NOMO-1 (cell line): Measurements from ENCODE around the gene ITPK1.

ENCODE experiments used
- DNase-seq, 2 experiments: peaks; one replicate each; lab custom pipeline; 2025; ENCODE audit not compliant: unreplicated experiment in 2 of 2; lab: John Stamatoyannopoulos, UW

The ITPK1 gene

DNA sequence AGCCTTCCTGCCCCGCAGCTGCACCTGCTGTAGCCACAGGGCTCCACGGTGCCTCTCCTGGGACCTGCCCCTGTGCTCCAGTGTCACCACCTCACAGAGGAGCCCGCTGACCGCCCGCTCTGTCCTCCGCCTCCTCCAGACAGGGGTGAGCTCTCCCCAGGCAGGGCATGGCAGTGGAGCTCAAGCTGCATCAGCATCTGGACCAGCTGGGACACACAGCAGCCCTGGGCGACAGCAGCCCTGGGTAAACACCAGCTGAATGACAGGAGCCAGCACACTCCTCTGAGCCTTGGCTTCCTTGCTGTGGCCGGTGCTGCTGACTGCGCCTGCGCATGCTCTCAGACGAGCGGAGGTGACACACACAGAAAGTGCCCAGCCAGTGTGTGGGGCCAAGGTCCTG, 170.7 kb downstream of the ITPK1 start:
- no peak for DNase-seq

- DNase-seq: no peak
Observed at GRCh38 chr14:92943855-92944570, 171.7 kb downstream of the ITPK1 start.

GRCh38 chr14:92942976-92943710, 172.6 kb downstream of the ITPK1 start:
- DNase-seq: no peak

GRCh38 chr14:92942576-92942975, 173.1 kb downstream of the ITPK1 start:
- DNase-seq: no peak

GRCh38 chr14:92942136-92942535, 173.6 kb downstream of the ITPK1 start:
- DNase-seq: no peak

DNA sequence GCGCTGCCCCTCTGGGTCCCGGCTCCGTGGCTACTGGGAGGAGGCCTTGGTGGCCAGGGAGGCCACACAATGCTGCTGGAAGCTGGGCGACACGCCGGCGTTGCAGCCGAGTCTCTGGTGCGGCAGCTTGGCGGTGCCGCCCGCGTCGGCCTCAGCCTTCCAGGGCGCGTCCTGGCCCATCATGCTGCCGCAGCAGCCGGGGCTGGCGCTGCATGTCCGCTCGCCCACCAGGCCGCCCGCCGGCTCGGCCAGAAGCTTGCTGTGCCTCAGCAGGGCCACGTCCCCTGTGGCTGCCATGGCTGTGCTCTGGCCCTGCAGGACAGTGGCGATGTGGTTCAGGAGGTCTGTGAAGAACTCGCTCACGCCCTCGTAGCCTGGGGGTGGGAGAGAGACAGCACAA, 174.2 kb downstream of the ITPK1 start:
- no peak for DNase-seq

- no peak for DNase-seq
Observed at GRCh38 chr14:92940543-92940942, 175.2 kb downstream of the ITPK1 start.

- DNase-seq: no peak
Observed at GRCh38 chr14:92939699-92940098, 176.0 kb downstream of the ITPK1 start.

- DNase-seq: no peak
Observed at GRCh38 chr14:92938890-92939671, 176.6 kb downstream of the ITPK1 start.

- no peak for DNase-seq
Observed at GRCh38 chr14:92938235-92938875, 177.4 kb downstream of the ITPK1 start.

DNA sequence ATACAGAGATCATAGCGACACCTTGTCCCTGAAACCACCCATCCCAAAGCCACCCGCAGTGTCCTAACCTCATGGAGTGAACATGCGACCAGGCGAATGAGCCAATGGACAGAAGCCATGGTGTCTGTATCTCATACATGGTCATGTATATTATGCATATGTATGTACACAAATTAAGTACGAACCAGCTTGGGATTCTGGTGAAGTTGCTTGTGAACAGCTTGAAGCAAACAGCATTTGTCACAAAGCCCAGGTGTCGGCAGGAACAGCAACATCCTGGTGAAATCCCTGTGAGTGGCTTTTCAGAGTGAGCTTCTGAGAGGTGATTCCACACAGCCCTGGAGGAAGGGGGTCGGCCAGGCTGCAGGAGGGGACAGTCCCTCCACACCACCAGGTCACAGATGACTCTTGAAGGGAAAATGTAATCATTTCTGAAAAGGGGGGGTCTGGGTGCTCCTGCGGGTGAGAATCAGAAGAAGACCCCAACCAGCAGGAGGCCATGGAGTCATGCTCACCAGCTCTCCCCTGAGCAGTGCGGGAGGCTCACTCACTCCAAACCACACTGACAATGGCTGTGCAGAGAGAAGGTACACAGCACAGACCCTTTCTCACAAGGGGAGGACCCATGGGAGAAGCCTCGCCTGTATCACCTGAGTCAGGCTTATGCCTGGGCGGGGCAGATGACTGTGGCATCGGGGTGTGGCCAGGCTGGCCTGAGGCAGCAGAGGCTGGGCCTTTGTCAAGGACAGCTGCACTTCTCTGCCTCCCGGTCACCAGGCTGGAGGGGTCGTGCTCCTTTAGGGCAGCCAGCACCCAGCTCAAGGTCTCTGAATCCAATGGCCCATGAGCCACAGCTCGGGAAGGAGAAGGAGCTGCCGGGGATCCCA, 178.4 kb downstream of the ITPK1 start:
- no peak for DNase-seq

DNA sequence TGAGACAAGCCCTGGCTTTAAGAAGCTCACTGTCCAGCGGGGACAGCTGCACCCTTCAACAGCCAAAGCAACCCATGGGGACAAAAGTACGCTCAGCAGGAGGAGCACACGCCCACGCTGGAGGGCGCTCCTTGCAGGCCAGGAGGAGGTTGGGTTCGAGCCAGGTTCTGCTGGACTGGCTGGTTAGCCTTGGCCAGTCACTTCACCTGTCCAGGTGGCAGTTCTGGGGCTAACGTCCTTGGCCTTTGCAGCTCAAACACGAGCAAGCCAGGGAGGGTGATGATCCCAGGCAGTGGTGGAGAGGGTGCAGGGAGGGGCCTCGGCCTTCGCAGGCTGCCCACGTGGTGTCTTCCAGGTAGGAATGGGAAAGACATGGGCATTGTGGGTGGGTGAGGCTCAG, 179.6 kb downstream of the ITPK1 start:
- no peak for DNase-seq

- no peak for DNase-seq
Observed at GRCh38 chr14:92935446-92935845, 180.3 kb downstream of the ITPK1 start.

- no peak for DNase-seq
Observed at GRCh38 chr14:92934196-92935085, 181.3 kb downstream of the ITPK1 start.

DNA sequence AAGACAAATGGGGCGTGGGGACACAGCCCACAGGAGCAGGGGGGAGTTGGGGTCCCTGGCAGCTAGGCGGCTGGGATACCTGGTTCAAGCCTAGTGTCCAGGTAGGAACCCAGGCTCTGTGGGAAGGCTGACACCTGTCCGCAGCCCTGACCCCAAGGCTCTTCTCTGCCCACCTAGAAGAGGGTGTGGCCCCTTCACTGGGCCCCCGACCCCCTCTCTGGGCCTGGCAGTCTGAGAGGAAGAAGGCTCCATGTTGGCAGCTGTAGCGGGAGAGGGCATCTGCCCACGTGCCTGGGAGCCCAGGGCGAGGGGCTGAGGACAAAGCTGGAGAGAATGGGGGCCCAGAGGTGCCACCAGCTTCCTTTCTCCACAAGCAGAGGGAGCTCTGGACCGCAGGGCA, 182.2 kb downstream of the ITPK1 start:
- DNase-seq: no peak

GRCh38 chr14:92932448-92933395, 183.0 kb downstream of the ITPK1 start:
- DNase-seq: no peak

GRCh38 chr14:92931681-92932447, 183.9 kb downstream of the ITPK1 start:
- DNase-seq: no peak
